Thyroid gland (tissue), 4 donors: ENCODE measurements around the gene RTN4RL1. TPM values are rescaled to one million over a fixed set of nuclear protein-coding genes. Genes with fewer than 3 reads are reported as not detected.

Experiments used
- DNase-seq, 2 donors: peaks; one replicate each; pipeline ENCODE4 v3.0.0-alpha.2; 2019
- H3K27ac ChIP-seq, 3 donors: fragments of 200-600 bp; sonication (generic); 1 replicate in 2 of 3; 2 replicates in 1 of 3; pipeline ENCODE4 v1.5.1; 2016 to 2019; ENCODE audit warnings: mild to moderate bottlenecking in 1 of 3, moderate library complexity in 1 of 3
- H3K27me3 ChIP-seq: fragments of 200-600 bp; sonication (generic); one replicate; pipeline ENCODE4 v1.5.1; 2019
- H3K36me3 ChIP-seq, 2 donors: fragments of 200-600 bp; sonication (generic); one replicate each; pipeline ENCODE4 v1.5.1; 2016 to 2019
- H3K4me1 ChIP-seq, 2 donors: fragments of 200-600 bp; sonication (generic); one replicate each; pipeline ENCODE4 v1.5.1; 2017 to 2019
- H3K4me3 ChIP-seq, 3 donors: fragments of 200-600 bp; sonication (generic); replicated peaks in 1 of 3; 1 replicate in 2 of 3; 2 replicates in 1 of 3; pipeline ENCODE4 v1.5.1; 2016; ENCODE audit warnings: mild to moderate bottlenecking in 1 of 3
- H3K9me3 ChIP-seq: fragments of 200-600 bp; sonication (generic); one replicate; pipeline ENCODE4 v1.5.1; 2017
- POLR2A ChIP-seq, 2 donors: fragments of 450-650 bp; IDR thresholded peaks; one replicate each; pipeline ENCODE4 v1.6.1; 2017; ENCODE audit warnings: antibody characterized with exemption in 2 of 2, mild to moderate bottlenecking in 2 of 2, moderate library complexity in 1 of 2
- WGBS, 2 donors: methylation state at CpG; one replicate each; pipeline ENCODE4 v1.1.5; 2017; 5-methylcytosine and 5-hydroxymethylcytosine counted together
- intact Hi-C: fragments of 100-400 bp; cut with DNase I; formaldehyde crosslinking; loops from one replicate; pipeline ENCODE4 v1.15.1; 2023
- total RNA-seq, 4 donors: library from RNA; depleted of rRNA; stranded (reverse); fragments of >200 nt; gene quantifications; one replicate each; pipeline ENCODE4 v1.2.3, GENCODE V29; 2016
- TF ChIP-seq, protein P1 (sequence below), 6 experiments: fragments of 200-600 bp in 3 of 6; fragments of 450-650 bp in 3 of 6; sonication (generic) in 3 of 6; IDR thresholded peaks; one replicate each; pipeline ENCODE4 v1.5.1; 2016 to 2019; ENCODE audit warnings: antibody characterized with exemption in 6 of 6, mild to moderate bottlenecking in 2 of 6, inconsistent platforms in 1 of 6, moderate library complexity in 1 of 6

RTN4RL1 gene
- total RNA-seq, 4 donors from 2014 or later, result 1.6 to 4.9 (median 2.5) TPM

DNA sequence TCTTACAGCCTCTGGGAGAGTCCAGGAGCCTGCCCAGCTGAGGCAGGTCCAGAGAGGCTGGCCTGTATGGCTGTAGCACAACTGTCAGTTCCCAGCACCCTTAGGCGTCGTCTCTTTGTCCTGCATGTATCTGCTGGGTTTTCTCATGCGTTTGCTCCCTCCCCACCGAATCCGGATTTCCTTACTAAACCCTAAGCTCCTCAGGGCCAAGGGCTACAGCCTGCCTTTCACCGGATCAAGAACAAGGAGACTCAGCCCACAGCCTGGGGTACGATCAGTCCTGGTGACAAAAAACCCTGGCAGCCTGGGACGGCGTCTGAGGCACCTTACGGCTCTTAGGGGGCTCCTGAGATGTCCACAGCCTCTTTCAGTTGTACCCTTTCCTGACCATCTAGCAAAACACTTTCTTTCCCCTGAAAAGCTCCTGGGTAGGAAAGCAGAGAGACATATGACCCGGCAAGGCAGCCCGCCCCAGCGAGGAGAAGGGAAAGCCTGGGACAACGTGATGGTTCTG is 42.0 kb upstream of the RTN4RL1 start:
- Histone ChIP-seq H3K27ac (peak overlapping the region; percentile 37 to 70 (median 56)), H3K4me1 (peaks cover 6 to 81% of the 10 kb centered on the region in 2 donors)
- intact Hi-C loops, result no loop called here

DNA sequence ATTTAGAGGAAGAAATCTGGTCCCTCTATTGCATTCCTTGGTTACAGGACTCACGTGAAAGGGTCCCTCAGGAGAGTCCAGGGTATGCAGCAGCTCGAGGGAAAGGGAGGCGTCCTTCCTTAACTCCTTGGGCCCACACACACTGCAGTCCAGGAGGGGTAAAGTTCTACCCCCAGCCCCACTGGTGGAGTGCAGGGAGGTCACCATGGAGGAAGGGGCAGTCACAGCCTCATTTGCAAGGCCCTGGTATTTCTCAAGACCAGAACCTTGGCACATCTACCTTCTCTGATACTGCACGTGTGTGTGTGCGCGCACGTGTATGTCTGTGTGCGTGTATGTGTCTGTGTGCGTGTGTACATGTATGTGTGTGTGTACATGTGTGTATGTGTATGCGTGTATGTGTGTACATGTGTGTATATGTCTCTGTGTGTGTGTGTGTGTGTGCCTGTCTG is 40.8 kb upstream of the RTN4RL1 start:
- Histone ChIP-seq H3K36me3 (peaks cover 23 to 24% of the 10 kb centered on the region in 2 donors), H3K27ac (peak overlapping the region; percentile 22 to 70 (median 61)), H3K4me3 (no peak overlapping the region), H3K27me3 (no peaks in the 10 kb centered on the region), H3K4me1 (peaks cover 6 to 82% of the 10 kb centered on the region in 2 donors), H3K9me3 (no peaks in the 10 kb centered on the region)
- DNase-seq, result no peak
- WGBS, 2 donors, result 77 to 93% methylated on average over 10 of the region's 10 CpGs
- intact Hi-C loops, result no loop called here
- no peak for TF ChIP-seq POLR2A (IDR thresholded peaks at IDR 0.05)
- TF ChIP-seq, protein P1, sequence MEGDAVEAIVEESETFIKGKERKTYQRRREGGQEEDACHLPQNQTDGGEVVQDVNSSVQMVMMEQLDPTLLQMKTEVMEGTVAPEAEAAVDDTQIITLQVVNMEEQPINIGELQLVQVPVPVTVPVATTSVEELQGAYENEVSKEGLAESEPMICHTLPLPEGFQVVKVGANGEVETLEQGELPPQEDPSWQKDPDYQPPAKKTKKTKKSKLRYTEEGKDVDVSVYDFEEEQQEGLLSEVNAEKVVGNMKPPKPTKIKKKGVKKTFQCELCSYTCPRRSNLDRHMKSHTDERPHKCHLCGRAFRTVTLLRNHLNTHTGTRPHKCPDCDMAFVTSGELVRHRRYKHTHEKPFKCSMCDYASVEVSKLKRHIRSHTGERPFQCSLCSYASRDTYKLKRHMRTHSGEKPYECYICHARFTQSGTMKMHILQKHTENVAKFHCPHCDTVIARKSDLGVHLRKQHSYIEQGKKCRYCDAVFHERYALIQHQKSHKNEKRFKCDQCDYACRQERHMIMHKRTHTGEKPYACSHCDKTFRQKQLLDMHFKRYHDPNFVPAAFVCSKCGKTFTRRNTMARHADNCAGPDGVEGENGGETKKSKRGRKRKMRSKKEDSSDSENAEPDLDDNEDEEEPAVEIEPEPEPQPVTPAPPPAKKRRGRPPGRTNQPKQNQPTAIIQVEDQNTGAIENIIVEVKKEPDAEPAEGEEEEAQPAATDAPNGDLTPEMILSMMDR (IDR thresholded peaks at IDR 0.05), result no peak

More for the DNA sequence above, 42.0 kb upstream of the RTN4RL1 start:
- no peak overlapping the region for H3K4me3 ChIP-seq
- no peaks in the 10 kb centered on the region for H3K27me3 ChIP-seq
- DNase-seq, result no peak
- H3K36me3 ChIP-seq, result peaks cover 17 to 20% of the 10 kb centered on the region in 2 donors
- no peaks in the 10 kb centered on the region for H3K9me3 ChIP-seq
- no peak for TF ChIP-seq POLR2A (IDR thresholded peaks at IDR 0.05)
- TF ChIP-seq, protein P1 (IDR thresholded peaks at IDR 0.05), result no peak
- 77 to 80% methylated on average over 14 of the region's 14 CpGs for WGBS, 2 donors

DNA sequence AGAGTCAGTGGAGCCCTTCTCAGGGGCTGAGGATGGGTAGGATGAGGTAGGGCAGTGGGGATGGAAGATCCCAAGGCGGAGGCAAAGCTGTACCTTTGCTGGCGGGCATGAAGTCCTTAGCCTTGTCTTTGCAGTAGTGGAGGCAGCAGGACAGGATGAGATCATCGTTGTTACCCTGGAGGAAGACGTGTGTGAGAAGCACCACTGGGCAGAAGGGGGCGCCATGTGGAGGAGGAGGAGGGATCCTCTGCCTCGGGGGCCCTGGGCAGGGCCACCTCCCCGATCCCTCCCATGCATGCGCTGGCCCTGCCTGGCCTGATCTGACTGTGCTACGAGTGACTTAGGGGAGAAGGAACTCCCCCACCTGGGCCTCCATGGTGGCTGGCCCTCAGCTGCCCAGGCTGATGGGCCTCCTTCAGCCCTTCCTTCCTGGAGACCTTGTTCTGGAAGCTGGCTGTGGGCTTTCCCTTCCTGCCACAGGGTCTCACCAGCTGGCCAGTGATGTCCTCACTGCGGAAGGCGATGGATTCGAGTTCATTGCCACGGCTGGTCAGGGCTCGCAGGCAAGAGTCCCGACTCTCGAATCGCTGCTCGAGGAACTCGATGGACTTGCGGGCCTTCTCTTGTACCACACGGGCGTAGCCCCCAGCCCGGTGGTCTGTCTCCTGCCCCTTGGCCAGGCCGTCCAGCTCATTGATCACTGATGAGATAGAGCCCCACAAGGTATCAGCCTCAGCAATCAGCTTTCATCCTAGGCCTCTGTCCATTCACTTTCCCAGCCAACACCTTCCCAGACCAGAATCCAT is 40.0 kb upstream of the RTN4RL1 start:
- DNase-seq, result no peak
- Histone ChIP-seq H3K27me3 (no peaks in the 10 kb centered on the region), H3K9me3 (no peaks in the 10 kb centered on the region), H3K36me3 (peaks cover 25 to 26% of the 10 kb centered on the region in 2 donors), H3K4me3 (no peak overlapping the region), H3K4me1 (peaks cover 6 to 79% of the 10 kb centered on the region in 2 donors), H3K27ac (peak overlapping the region; percentile 37 to 61 (median 49))
- TF ChIP-seq, protein P1 (IDR thresholded peaks at IDR 0.05), result no peak
- TF ChIP-seq POLR2A (IDR thresholded peaks at IDR 0.05), result no peak
- WGBS, 2 donors, result 82 to 87% methylated on average over 22 to 24 of the region's 24 CpGs
- intact Hi-C loops, result no loop called here

DNA sequence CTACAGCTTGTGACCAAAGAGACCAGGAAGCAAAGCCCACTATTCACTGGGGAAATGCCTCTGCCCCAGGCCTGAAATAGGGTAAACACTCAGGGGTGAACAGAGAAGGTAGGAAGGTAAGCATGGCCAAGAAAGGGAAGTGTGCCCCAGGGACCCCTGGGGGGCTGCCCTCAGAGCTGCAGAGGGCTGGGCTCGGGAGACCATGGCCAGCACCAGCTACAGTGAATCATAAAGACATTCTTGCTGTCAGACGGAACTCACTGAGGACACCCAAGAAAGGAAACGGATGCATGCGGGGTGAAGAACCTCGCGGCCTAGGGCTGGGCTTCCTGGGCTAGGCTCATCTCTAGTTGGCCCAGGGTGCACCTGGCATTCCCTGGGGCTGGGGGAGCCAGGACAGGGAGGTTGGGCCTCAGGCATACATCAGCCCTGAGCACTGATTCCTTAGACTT is 39.4 kb upstream of the RTN4RL1 start:
- H3K36me3 ChIP-seq, result peaks cover 25 to 26% of the 10 kb centered on the region in 2 donors
- TF ChIP-seq, protein P1 (IDR thresholded peaks at IDR 0.05), result no peak
- TF ChIP-seq POLR2A (IDR thresholded peaks at IDR 0.05), result no peak
- no peaks in the 10 kb centered on the region for H3K27me3 ChIP-seq
- H3K4me1 ChIP-seq, result peaks cover 6 to 81% of the 10 kb centered on the region in 2 donors
- 76 to 91% methylated on average over 4 to 6 of the region's 6 CpGs for WGBS, 2 donors
- DNase-seq, result no peak
- H3K4me3 ChIP-seq, result no peak overlapping the region
- intact Hi-C loops, result no loop called here
- peak overlapping the region; percentile 49 to 61 (median 53) for H3K27ac ChIP-seq
- H3K9me3 ChIP-seq, result no peaks in the 10 kb centered on the region

DNA sequence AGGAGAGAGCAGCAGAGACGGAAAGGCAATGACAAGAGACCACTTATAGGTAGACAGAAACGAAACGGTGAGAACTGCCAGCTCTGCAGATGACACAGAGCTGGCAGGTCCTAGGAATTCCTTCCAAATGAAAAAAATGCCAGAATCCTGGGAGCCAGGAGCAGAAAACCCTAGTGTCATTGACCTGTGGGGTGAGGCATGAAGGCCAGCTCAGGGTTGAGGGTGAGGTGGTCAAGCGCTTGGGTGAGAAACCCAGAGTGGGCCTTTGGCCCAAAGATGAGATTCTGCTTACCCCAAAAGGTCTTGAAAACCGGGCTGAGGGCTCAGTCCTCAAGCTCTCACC is 39.0 kb upstream of the RTN4RL1 start:
- no peak for DNase-seq
- Histone ChIP-seq H3K4me3 (no peak overlapping the region), H3K9me3 (no peaks in the 10 kb centered on the region), H3K4me1 (peaks cover 6 to 83% of the 10 kb centered on the region in 2 donors), H3K36me3 (peaks cover 25 to 26% of the 10 kb centered on the region in 2 donors), H3K27ac (peak overlapping the region; percentile 49 to 61 (median 53)), H3K27me3 (no peaks in the 10 kb centered on the region)
- 67 to 72% methylated on average over 5 of the region's 5 CpGs for WGBS, 2 donors
- intact Hi-C loops, result no loop called here
- no peak for TF ChIP-seq POLR2A (IDR thresholded peaks at IDR 0.05)
- TF ChIP-seq, protein P1 (IDR thresholded peaks at IDR 0.05), result no peak
